ENCODE measurements around the gene SERPINA10. TPM values are rescaled to one million over a fixed set of nuclear protein-coding genes. Genes with fewer than 3 reads are reported as not detected.
"Not testable (repeated sequence)": the region's sequence is repeated elsewhere in the genome, so short reads cannot be mapped to it uniquely, and the experiment has no call there.

Gene SERPINA10
- total and polyA plus RNA-seq, 2 experiments from 2014 or later, result 0.11 TPM; not detected in 1

DNA sequence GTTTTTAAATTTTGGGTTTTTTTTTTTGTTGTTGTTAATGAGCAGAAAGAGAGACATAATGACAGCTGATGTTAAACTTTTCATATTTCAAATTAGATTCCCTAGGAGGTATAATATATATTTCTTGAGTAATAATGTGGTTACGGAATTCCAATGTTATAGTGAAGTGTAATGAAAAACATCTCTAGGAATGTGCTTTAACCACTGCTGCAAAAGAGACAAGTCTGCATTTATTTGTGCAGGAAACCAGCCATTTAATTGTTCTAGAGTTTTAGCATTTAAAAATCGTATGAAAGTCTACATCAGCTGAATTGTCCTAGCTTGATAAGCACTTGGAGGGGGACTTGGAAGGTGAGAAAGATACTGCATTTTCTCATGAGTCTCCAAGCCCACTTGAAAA is 14.3 kb downstream of the SERPINA10 start:
- peaks cover 5% of the 10 kb centered on the region; the same call in 2 of the 3 replicates for H3K4me1 Mint-ChIP-seq
- no peak overlapping the region for H3K4me3 ChIP-seq
- H3F3A ChIP-seq (replicated peaks; ENCODE audit: low read depth), result no peaks in the 10 kb centered on the region
- H3K27ac Mint-ChIP-seq, result no peak overlapping the region
- no peaks in the 10 kb centered on the region for H3K36me3 ChIP-seq (ENCODE audit: insufficient read depth)
- no peaks in the 10 kb centered on the region for H3K27me3 Mint-ChIP-seq (ENCODE audit: insufficient read depth, low read depth, poor library complexity)
- DNase-seq (ENCODE audit: low spot score), result no peak
- H3K4me2 ChIP-seq, result no peak overlapping the region
- ATAC-seq, result no peak
- H3K79me2 ChIP-seq (replicated peaks; ENCODE audit: insufficient read depth), result no peaks in the 10 kb centered on the region
- H3K27ac ChIP-seq (ENCODE audit: low read depth), result no peak overlapping the region
- H2AFZ ChIP-seq, result no peak overlapping the region
- no peaks in the 10 kb centered on the region for H3K27me3 ChIP-seq (ENCODE audit: insufficient read depth)
- H3K9me3 Mint-ChIP-seq, result no peaks in the 10 kb centered on the region
- H3K4me1 ChIP-seq (ENCODE audit: insufficient read depth), result no peaks in the 10 kb centered on the region
- H4K20me1 ChIP-seq (replicated peaks; ENCODE audit: insufficient read depth), result no peaks in the 10 kb centered on the region
- H3K4me3 Mint-ChIP-seq, result no peak overlapping the region
- H3K9me2 ChIP-seq (ENCODE audit: insufficient read depth), result no peaks in the 10 kb centered on the region
- no peaks in the 10 kb centered on the region for H3K36me3 Mint-ChIP-seq (ENCODE audit: low read depth)
- TF ChIP-seq NANOG (IDR thresholded peaks at IDR 0.05; ENCODE audit: borderline replicate concordance) (no peak), ZNF114 (CRISPR knock-in tag; IDR thresholded peaks at IDR 0.05) (no peak), POLR2AphosphoS5 (IDR thresholded peaks at IDR 0.05; ENCODE audit: low read depth) (no peak), JUNB (IDR thresholded peaks at IDR 0.05; ENCODE audit: unreplicated experiment) (no peak), CREB1 (CRISPR knock-in tag; IDR thresholded peaks at IDR 0.05; ENCODE audit: low read depth) (no peak), ZNF331 (CRISPR knock-in tag; IDR thresholded peaks at IDR 0.05; ENCODE audit: low read depth) (no peak), STAT1 (IDR thresholded peaks at IDR 0.05; ENCODE audit: unreplicated experiment) (no peak)
- TF ChIP-seq, protein P1, sequence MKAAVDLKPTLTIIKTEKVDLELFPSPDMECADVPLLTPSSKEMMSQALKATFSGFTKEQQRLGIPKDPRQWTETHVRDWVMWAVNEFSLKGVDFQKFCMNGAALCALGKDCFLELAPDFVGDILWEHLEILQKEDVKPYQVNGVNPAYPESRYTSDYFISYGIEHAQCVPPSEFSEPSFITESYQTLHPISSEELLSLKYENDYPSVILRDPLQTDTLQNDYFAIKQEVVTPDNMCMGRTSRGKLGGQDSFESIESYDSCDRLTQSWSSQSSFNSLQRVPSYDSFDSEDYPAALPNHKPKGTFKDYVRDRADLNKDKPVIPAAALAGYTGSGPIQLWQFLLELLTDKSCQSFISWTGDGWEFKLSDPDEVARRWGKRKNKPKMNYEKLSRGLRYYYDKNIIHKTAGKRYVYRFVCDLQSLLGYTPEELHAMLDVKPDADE (IDR thresholded peaks at IDR 0.05), result no peak
- TF ChIP-seq, protein P2, sequence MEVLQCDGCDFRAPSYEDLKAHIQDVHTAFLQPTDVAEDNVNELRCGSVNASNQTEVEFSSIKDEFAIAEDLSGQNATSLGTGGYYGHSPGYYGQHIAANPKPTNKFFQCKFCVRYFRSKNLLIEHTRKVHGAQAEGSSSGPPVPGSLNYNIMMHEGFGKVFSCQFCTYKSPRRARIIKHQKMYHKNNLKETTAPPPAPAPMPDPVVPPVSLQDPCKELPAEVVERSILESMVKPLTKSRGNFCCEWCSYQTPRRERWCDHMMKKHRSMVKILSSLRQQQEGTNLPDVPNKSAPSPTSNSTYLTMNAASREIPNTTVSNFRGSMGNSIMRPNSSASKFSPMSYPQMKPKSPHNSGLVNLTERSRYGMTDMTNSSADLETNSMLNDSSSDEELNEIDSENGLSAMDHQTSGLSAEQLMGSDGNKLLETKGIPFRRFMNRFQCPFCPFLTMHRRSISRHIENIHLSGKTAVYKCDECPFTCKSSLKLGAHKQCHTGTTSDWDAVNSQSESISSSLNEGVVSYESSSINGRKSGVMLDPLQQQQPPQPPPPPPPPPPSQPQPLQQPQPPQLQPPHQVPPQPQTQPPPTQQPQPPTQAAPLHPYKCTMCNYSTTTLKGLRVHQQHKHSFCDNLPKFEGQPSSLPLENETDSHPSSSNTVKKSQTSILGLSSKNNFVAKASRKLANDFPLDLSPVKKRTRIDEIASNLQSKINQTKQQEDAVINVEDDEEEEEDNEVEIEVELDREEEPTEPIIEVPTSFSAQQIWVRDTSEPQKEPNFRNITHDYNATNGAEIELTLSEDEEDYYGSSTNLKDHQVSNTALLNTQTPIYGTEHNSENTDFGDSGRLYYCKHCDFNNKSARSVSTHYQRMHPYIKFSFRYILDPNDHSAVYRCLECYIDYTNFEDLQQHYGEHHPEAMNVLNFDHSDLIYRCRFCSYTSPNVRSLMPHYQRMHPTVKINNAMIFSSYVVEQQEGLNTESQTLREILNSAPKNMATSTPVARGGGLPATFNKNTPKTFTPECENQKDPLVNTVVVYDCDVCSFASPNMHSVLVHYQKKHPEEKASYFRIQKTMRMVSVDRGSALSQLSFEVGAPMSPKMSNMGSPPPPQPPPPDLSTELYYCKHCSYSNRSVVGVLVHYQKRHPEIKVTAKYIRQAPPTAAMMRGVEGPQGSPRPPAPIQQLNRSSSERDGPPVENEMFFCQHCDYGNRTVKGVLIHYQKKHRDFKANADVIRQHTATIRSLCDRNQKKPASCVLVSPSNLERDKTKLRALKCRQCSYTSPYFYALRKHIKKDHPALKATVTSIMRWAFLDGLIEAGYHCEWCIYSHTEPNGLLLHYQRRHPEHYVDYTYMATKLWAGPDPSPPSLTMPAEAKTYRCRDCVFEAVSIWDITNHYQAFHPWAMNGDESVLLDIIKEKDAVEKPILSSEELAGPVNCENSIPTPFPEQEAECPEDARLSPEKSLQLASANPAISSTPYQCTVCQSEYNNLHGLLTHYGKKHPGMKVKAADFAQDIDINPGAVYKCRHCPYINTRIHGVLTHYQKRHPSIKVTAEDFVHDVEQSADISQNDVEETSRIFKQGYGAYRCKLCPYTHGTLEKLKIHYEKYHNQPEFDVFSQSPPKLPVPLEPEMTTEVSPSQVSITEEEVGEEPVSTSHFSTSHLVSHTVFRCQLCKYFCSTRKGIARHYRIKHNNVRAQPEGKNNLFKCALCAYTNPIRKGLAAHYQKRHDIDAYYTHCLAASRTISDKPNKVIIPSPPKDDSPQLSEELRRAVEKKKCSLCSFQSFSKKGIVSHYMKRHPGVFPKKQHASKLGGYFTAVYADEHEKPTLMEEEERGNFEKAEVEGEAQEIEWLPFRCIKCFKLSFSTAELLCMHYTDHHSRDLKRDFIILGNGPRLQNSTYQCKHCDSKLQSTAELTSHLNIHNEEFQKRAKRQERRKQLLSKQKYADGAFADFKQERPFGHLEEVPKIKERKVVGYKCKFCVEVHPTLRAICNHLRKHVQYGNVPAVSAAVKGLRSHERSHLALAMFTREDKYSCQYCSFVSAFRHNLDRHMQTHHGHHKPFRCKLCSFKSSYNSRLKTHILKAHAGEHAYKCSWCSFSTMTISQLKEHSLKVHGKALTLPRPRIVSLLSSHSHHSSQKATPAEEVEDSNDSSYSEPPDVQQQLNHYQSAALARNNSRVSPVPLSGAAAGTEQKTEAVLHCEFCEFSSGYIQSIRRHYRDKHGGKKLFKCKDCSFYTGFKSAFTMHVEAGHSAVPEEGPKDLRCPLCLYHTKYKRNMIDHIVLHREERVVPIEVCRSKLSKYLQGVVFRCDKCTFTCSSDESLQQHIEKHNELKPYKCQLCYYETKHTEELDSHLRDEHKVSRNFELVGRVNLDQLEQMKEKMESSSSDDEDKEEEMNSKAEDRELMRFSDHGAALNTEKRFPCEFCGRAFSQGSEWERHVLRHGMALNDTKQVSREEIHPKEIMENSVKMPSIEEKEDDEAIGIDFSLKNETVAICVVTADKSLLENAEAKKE (CRISPR knock-in tag; IDR thresholded peaks at IDR 0.05), result no peak
- TF ChIP-seq, protein P3, sequence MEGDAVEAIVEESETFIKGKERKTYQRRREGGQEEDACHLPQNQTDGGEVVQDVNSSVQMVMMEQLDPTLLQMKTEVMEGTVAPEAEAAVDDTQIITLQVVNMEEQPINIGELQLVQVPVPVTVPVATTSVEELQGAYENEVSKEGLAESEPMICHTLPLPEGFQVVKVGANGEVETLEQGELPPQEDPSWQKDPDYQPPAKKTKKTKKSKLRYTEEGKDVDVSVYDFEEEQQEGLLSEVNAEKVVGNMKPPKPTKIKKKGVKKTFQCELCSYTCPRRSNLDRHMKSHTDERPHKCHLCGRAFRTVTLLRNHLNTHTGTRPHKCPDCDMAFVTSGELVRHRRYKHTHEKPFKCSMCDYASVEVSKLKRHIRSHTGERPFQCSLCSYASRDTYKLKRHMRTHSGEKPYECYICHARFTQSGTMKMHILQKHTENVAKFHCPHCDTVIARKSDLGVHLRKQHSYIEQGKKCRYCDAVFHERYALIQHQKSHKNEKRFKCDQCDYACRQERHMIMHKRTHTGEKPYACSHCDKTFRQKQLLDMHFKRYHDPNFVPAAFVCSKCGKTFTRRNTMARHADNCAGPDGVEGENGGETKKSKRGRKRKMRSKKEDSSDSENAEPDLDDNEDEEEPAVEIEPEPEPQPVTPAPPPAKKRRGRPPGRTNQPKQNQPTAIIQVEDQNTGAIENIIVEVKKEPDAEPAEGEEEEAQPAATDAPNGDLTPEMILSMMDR (conservative IDR thresholded peaks at IDR 0.05; ENCODE audit: low read depth in 2 of 2), result no peak

DNA sequence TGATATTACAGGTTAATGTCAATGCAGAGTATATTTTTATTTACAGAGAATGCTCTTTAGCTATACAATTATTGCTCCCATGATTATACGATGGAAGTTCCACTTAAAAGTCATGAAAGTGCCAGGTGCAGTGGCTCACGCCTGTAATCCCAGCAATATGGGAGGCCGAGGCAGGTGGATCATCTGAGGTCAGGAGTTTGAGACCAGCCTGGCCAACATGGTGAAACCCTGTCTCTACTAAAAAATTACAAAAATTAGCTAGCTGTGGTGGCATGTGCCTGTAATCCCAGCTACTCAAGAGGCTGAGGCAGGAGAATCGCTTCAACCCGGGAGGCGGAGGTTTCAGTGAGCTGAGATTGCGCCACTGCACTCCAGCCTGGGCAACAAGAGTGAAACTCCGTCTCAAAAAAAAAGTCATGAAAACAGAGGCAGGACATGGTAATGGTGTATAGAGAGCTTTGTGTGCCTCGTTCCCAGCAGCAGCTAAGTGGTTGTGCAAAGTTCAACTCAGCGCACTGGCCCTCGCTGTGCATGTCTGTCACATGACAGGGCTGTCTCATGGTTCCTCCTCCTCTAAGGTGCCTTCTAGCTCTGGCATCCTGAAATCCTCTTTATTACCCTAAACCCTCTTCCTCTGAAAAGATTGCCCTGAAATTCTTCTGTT is 16.0 kb downstream of the SERPINA10 start:
- H3K4me2 ChIP-seq; H3K4me1 ChIP-seq (ENCODE audit: insufficient read depth); H3F3A ChIP-seq (replicated peaks; ENCODE audit: low read depth); H4K20me1 ChIP-seq (replicated peaks; ENCODE audit: insufficient read depth); H3K27me3 Mint-ChIP-seq (ENCODE audit: insufficient read depth, low read depth, poor library complexity); H3K9me3 Mint-ChIP-seq; H3K9me2 ChIP-seq (ENCODE audit: insufficient read depth); H3K27ac ChIP-seq (ENCODE audit: low read depth); H3K27ac Mint-ChIP-seq; H3K27me3 ChIP-seq (ENCODE audit: insufficient read depth); H3K4me3 Mint-ChIP-seq; H2AFZ ChIP-seq; H3K36me3 ChIP-seq (ENCODE audit: insufficient read depth); H3K79me2 ChIP-seq (replicated peaks; ENCODE audit: insufficient read depth); DNase-seq (ENCODE audit: low spot score); H3K4me1 Mint-ChIP-seq; H3K4me3 ChIP-seq; H3K36me3 Mint-ChIP-seq (ENCODE audit: low read depth); ATAC-seq: not testable (repeated sequence)

Data from GM23338 (cell line).